ENCODE results near the gene SLC29A1.

The SLC29A1 gene

DNA sequence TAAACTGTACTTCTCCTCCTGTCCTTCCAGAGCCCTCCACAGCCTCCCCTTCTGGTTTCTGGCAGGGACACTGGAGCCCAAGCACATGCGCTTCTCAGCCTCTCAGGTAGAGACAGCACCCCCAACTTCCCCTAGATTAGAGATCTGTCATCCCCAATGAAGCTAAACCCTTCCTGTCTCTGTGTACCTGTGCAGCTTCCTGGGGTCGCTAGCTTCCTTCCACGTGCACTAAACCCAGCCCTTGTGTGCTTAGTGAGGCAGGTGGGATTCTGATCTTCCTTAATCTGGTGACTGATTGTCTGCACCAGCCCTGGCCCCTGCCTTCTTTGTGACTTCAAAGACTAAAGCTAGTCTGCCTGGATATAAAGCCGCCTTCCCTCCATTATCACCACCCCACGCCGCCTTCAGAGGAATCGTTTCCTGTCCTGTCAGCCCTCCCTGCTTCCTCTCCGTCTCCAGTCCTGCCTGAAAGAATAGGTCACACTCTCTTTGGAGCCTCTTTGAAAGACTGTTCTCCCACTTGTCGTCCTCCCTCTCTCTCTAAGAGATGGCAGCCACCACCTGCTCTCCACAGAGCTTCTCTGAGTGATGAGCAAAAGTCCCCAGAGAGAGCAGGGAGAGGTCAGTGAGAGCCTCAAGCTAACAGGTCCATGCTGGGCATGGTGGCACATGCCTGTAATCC is 37.3 kb upstream of the SLC29A1 start:
- ATAC-seq: no peak
- TF ChIP-seq ESRRG (CRISPR knock-in tag; IDR thresholded peaks at IDR 0.05) (no peak), SNAI2 (CRISPR knock-in tag; IDR thresholded peaks at IDR 0.05) (no peak), ZNF8 (CRISPR knock-in tag; IDR thresholded peaks at IDR 0.05) (no peak), OSR1 (CRISPR knock-in tag; IDR thresholded peaks at IDR 0.05) (no peak), CSDC2 (CRISPR knock-in tag; IDR thresholded peaks at IDR 0.05) (no peak)
- TF ChIP-seq, protein P1, sequence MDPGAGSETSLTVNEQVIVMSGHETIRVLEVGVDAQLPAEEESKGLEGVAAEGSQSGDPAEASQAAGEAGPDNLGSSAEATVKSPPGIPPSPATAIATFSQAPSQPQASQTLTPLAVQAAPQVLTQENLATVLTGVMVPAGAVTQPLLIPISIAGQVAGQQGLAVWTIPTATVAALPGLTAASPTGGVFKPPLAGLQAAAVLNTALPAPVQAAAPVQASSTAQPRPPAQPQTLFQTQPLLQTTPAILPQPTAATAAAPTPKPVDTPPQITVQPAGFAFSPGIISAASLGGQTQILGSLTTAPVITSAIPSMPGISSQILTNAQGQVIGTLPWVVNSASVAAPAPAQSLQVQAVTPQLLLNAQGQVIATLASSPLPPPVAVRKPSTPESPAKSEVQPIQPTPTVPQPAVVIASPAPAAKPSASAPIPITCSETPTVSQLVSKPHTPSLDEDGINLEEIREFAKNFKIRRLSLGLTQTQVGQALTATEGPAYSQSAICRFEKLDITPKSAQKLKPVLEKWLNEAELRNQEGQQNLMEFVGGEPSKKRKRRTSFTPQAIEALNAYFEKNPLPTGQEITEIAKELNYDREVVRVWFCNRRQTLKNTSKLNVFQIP (CRISPR knock-in tag; IDR thresholded peaks at IDR 0.05; ENCODE audit: borderline replicate concordance, low read depth): no peak

DNA sequence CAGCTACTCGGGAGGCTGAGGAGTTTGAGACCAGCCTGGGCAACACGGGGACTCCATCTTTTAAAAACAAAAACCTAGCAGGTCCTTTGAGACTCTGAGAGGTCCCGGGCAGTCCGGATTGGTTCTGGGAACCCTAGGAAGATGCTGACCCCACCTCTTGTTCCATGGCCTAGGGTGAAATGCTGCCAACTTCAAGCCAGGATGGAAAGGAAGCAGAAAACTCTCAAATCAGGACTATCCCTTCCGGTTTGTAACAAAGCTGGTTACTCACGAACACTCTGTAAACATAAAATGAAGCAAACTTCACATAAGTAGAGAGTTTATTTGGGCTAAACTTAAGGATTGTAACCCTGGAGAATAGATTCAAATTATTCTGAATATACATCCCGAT is 36.8 kb upstream of the SLC29A1 start:
- ATAC-seq: no peak
- no peak for TF ChIP-seq ISL1 (CRISPR knock-in tag; IDR thresholded peaks at IDR 0.05)
- TF ChIP-seq BACH2 (CRISPR knock-in tag; IDR thresholded peaks at IDR 0.05; ENCODE audit: borderline replicate concordance): no peak
- TF ChIP-seq OSR1 (CRISPR knock-in tag; IDR thresholded peaks at IDR 0.05): no peak
- no peak for TF ChIP-seq ESRRG (CRISPR knock-in tag; IDR thresholded peaks at IDR 0.05)
- TF ChIP-seq SNAI2 (CRISPR knock-in tag; IDR thresholded peaks at IDR 0.05): no peak
- no peak for TF ChIP-seq ARNTL (CRISPR knock-in tag; IDR thresholded peaks at IDR 0.05; ENCODE audit: borderline replicate concordance, low read depth)

DNA sequence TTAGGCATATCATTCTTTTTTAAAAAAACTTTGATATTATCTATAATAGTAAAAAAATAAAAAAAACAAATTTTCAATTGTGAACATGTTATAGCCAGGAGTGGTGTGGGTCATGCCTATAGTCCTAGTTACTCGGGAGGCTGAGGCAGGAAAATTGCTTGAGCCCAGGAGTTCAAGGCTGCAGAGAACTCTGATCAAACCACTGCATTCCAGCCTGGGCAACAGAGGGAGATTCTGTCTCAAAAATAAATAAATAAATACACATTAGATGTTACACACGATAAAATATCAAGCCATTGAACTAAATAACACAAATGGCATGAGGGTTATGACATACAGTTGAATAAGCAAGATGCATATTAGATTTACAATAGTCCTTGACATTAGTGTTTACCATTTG is 34.6 kb upstream of the SLC29A1 start:
- TF ChIP-seq ZNF565 (CRISPR knock-in tag; conservative IDR thresholded peaks at IDR 0.05; ENCODE audit: low read depth) (no peak), BACH2 (CRISPR knock-in tag; IDR thresholded peaks at IDR 0.05; ENCODE audit: borderline replicate concordance) (no peak), ZC3H10 (CRISPR knock-in tag; IDR thresholded peaks at IDR 0.05) (no peak), RARB (CRISPR knock-in tag; IDR thresholded peaks at IDR 0.05) (no peak), ZNF8 (CRISPR knock-in tag; IDR thresholded peaks at IDR 0.05) (no peak), SNAI2 (CRISPR knock-in tag; IDR thresholded peaks at IDR 0.05) (no peak), ARNTL (CRISPR knock-in tag; IDR thresholded peaks at IDR 0.05; ENCODE audit: borderline replicate concordance, low read depth) (no peak), CSDC2 (CRISPR knock-in tag; IDR thresholded peaks at IDR 0.05) (no peak), ESRRG (CRISPR knock-in tag; IDR thresholded peaks at IDR 0.05) (no peak), GLIS3 (CRISPR knock-in tag; IDR thresholded peaks at IDR 0.05) (no peak)
- TF ChIP-seq, protein P2, sequence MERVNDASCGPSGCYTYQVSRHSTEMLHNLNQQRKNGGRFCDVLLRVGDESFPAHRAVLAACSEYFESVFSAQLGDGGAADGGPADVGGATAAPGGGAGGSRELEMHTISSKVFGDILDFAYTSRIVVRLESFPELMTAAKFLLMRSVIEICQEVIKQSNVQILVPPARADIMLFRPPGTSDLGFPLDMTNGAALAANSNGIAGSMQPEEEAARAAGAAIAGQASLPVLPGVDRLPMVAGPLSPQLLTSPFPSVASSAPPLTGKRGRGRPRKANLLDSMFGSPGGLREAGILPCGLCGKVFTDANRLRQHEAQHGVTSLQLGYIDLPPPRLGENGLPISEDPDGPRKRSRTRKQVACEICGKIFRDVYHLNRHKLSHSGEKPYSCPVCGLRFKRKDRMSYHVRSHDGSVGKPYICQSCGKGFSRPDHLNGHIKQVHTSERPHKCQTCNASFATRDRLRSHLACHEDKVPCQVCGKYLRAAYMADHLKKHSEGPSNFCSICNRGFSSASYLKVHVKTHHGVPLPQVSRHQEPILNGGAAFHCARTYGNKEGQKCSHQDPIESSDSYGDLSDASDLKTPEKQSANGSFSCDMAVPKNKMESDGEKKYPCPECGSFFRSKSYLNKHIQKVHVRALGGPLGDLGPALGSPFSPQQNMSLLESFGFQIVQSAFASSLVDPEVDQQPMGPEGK (CRISPR knock-in tag; IDR thresholded peaks at IDR 0.05; ENCODE audit: borderline replicate concordance): no peak
- TF ChIP-seq, protein P3, sequence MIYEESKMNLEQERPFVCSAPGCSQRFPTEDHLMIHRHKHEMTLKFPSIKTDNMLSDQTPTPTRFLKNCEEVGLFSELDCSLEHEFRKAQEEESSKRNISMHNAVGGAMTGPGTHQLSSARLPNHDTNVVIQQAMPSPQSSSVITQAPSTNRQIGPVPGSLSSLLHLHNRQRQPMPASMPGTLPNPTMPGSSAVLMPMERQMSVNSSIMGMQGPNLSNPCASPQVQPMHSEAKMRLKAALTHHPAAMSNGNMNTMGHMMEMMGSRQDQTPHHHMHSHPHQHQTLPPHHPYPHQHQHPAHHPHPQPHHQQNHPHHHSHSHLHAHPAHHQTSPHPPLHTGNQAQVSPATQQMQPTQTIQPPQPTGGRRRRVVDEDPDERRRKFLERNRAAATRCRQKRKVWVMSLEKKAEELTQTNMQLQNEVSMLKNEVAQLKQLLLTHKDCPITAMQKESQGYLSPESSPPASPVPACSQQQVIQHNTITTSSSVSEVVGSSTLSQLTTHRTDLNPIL (CRISPR knock-in tag; IDR thresholded peaks at IDR 0.05; ENCODE audit: low read depth): no peak
- TF ChIP-seq, protein P4, sequence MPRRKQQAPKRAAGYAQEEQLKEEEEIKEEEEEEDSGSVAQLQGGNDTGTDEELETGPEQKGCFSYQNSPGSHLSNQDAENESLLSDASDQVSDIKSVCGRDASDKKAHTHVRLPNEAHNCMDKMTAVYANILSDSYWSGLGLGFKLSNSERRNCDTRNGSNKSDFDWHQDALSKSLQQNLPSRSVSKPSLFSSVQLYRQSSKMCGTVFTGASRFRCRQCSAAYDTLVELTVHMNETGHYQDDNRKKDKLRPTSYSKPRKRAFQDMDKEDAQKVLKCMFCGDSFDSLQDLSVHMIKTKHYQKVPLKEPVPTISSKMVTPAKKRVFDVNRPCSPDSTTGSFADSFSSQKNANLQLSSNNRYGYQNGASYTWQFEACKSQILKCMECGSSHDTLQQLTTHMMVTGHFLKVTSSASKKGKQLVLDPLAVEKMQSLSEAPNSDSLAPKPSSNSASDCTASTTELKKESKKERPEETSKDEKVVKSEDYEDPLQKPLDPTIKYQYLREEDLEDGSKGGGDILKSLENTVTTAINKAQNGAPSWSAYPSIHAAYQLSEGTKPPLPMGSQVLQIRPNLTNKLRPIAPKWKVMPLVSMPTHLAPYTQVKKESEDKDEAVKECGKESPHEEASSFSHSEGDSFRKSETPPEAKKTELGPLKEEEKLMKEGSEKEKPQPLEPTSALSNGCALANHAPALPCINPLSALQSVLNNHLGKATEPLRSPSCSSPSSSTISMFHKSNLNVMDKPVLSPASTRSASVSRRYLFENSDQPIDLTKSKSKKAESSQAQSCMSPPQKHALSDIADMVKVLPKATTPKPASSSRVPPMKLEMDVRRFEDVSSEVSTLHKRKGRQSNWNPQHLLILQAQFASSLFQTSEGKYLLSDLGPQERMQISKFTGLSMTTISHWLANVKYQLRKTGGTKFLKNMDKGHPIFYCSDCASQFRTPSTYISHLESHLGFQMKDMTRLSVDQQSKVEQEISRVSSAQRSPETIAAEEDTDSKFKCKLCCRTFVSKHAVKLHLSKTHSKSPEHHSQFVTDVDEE (CRISPR knock-in tag; IDR thresholded peaks at IDR 0.05): no peak
- ATAC-seq: no peak

DNA sequence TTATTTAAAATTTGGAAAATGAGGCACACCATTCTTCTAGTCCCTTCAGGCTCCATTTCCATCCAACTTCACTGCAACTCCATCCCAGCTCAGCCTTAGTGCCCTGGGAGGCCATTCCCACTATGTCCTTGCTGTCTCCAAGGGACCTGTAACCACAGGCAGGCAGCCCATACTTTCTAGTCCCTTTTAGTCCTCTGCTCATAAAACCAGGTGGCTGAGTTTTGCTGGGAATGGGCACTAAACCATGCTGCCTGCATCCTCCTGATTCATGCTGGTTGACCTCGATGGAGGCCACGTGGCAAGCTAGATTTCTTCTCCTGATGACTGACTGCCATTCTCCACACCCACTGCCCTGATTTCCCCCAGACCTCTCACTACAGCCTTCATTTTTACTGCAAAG is 34.1 kb upstream of the SLC29A1 start:
- ATAC-seq: no peak
- TF ChIP-seq ZNF565 (CRISPR knock-in tag; conservative IDR thresholded peaks at IDR 0.05; ENCODE audit: low read depth) (no peak), ZNF70 (CRISPR knock-in tag; IDR thresholded peaks at IDR 0.05) (no peak), CSDC2 (CRISPR knock-in tag; IDR thresholded peaks at IDR 0.05) (no peak), SNAI2 (CRISPR knock-in tag; IDR thresholded peaks at IDR 0.05) (no peak), ZFP3 (CRISPR knock-in tag; IDR thresholded peaks at IDR 0.05) (no peak), ZNF8 (CRISPR knock-in tag; IDR thresholded peaks at IDR 0.05) (no peak), PPARA (CRISPR knock-in tag; IDR thresholded peaks at IDR 0.05; ENCODE audit: borderline replicate concordance) (no peak)
- TF ChIP-seq, protein P4 (CRISPR knock-in tag; IDR thresholded peaks at IDR 0.05): no peak
- TF ChIP-seq, protein P2 (CRISPR knock-in tag; IDR thresholded peaks at IDR 0.05; ENCODE audit: borderline replicate concordance): no peak
- TF ChIP-seq, protein P3 (CRISPR knock-in tag; IDR thresholded peaks at IDR 0.05; ENCODE audit: low read depth): no peak
